Measurements from ENCODE around the gene NOTCH4. TPM values are rescaled to one million over a fixed set of nuclear protein-coding genes. Genes with fewer than 3 reads are reported as not detected.
A peak's percentile ranks its signal among the peaks of the same experiment; 100 is the strongest.

Gene NOTCH4
- total and polyA plus RNA-seq, 3 donors from 2014 or later: 12.4 to 26.9 (median 15.2) TPM

DNA sequence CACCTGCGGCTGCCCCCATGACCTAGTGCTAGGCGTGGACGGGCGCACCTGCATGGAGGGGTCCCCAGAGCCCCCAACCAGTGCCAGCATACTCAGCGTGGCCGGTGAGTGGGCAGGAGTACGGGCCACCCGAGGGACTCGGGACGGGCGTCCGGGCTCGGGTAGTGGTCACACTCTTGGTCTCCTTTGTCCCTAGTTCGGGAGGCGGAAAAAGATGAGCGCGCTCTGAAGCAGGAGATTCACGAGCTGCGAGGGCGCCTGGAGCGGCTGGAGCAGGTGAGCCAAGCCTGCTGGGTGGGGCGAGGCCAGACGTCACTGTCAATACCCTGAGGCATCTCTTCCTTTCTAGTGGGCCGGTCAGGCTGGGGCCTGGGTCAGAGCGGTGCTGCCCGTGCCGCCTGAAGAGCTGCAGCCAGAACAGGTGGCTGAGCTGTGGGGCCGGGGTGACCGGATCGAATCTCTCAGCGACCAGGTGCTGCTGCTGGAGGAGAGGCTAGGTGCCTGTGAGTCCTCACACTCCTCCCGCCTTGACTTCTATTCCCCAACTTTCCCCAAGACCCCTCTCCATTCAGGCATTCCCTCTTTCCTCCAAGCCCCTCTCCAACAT lies 56.6 kb downstream of the NOTCH4 start:
- TF ChIP-seq, protein P1, sequence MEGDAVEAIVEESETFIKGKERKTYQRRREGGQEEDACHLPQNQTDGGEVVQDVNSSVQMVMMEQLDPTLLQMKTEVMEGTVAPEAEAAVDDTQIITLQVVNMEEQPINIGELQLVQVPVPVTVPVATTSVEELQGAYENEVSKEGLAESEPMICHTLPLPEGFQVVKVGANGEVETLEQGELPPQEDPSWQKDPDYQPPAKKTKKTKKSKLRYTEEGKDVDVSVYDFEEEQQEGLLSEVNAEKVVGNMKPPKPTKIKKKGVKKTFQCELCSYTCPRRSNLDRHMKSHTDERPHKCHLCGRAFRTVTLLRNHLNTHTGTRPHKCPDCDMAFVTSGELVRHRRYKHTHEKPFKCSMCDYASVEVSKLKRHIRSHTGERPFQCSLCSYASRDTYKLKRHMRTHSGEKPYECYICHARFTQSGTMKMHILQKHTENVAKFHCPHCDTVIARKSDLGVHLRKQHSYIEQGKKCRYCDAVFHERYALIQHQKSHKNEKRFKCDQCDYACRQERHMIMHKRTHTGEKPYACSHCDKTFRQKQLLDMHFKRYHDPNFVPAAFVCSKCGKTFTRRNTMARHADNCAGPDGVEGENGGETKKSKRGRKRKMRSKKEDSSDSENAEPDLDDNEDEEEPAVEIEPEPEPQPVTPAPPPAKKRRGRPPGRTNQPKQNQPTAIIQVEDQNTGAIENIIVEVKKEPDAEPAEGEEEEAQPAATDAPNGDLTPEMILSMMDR (IDR thresholded peaks at IDR 0.05): no peak
- no peak for TF ChIP-seq POLR2A (IDR thresholded peaks at IDR 0.05)
- WGBS, 2 donors: 84 to 85% methylated on average over 30 to 32 of the region's 32 CpGs
- peak overlapping the region; percentile 40 to 41 for H3K27ac ChIP-seq
- DNase-seq: no peak
- no peaks in the 10 kb centered on the region for H3K36me3 ChIP-seq (ENCODE audit: low read depth, missing control alignments)
- intact Hi-C loops (cut with DNase I; ENCODE audit: low total_unique reads): no loop called here
- no peaks in the 10 kb centered on the region for H3K27me3 ChIP-seq
- no peak overlapping the region for H3K4me3 ChIP-seq
- peaks cover 11% of the 10 kb centered on the region for H3K4me1 ChIP-seq
- H3K9me3 ChIP-seq: no peaks in the 10 kb centered on the region

DNA sequence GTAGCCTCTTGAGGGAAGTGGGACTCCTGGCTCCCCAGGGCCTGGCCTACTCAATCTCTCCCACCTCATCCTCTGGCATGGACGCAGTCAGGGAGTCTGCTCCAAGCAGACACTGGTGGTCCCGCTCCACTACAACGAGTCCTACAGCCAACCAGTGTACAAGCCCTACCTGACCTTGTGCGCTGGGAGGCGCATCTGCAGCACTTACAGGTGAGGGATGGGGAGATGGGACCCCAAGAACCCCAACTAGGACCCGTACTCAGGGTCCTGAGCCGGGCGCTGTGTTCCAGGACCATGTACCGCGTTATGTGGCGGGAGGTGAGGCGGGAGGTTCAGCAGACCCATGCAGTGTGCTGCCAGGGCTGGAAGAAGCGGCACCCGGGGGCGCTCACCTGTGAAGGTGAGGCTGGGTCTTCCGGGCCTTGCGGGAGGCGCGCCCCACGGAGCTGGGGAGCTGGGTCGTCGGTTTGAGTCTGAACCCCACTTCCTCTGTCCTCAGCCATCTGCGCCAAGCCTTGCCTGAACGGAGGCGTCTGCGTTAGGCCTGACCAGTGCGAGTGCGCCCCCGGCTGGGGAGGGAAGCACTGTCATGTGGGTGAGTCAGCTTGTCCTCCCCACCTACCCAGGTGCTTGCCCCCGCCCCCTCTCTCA lies 57.3 kb downstream of the NOTCH4 start:
- H3K4me1 ChIP-seq: peaks cover 11% of the 10 kb centered on the region
- no peaks in the 10 kb centered on the region for H3K27me3 ChIP-seq
- peak overlapping the region in 1 of 2 donors; percentile 41 for H3K27ac ChIP-seq
- 74 to 90% methylated on average over 17 to 30 of the region's 30 CpGs for WGBS, 2 donors
- no peak overlapping the region for H3K4me3 ChIP-seq
- no peaks in the 10 kb centered on the region for H3K9me3 ChIP-seq
- H3K36me3 ChIP-seq (ENCODE audit: low read depth, missing control alignments): no peaks in the 10 kb centered on the region
- DNase-seq: no peak
- intact Hi-C loops (cut with DNase I; ENCODE audit: low total_unique reads): no loop called here
- no peak for TF ChIP-seq POLR2A (IDR thresholded peaks at IDR 0.05)
- TF ChIP-seq, protein P1 (IDR thresholded peaks at IDR 0.05): no peak

DNA sequence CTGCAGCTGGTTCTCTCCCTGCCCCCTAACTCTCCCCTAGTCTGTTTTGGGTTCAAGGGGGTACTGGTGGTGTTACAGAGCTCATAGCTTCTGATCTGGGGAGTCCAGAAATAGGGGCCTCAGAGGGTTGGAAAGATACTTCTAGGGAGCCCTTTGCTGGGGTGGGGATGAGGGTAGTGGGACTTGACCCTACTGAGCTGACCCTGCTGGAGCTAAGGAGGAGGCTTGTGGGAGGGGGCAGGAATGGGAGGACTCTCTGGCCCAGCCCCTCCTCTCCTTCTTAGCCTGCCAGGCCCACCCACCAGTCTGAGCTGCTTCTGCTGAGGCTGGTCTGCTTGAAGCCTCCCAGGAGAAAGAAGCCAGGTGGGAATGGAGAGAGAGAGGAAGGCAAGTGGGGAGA lies 59.6 kb downstream of the NOTCH4 start, which contains the start of gene EGFL8:
EGFL8 (plus strand) TSS at position 301 of the 400 bp plus-strand sequence. CDS start 1,571 bp downstream, outside the sequence.
- H3K27me3 ChIP-seq: no peaks in the 10 kb centered on the region
- no peaks in the 10 kb centered on the region for H3K36me3 ChIP-seq (ENCODE audit: low read depth, missing control alignments)
- H3K9me3 ChIP-seq: no peaks in the 10 kb centered on the region
- peak within 1 kb of the TSS in 1 of 2 donors; percentile 36 for H3K27ac ChIP-seq
- intact Hi-C loops (cut with DNase I; ENCODE audit: low total_unique reads): no loop called here
- H3K4me3 ChIP-seq: no peak within 1 kb of the TSS
- TF ChIP-seq POLR2A (IDR thresholded peaks at IDR 0.05): no peak
- TF ChIP-seq, protein P1 (IDR thresholded peaks at IDR 0.05): no peak
- DNase-seq: no peak
- H3K4me1 ChIP-seq: peaks cover 8% of the 10 kb centered on the region

DNA sequence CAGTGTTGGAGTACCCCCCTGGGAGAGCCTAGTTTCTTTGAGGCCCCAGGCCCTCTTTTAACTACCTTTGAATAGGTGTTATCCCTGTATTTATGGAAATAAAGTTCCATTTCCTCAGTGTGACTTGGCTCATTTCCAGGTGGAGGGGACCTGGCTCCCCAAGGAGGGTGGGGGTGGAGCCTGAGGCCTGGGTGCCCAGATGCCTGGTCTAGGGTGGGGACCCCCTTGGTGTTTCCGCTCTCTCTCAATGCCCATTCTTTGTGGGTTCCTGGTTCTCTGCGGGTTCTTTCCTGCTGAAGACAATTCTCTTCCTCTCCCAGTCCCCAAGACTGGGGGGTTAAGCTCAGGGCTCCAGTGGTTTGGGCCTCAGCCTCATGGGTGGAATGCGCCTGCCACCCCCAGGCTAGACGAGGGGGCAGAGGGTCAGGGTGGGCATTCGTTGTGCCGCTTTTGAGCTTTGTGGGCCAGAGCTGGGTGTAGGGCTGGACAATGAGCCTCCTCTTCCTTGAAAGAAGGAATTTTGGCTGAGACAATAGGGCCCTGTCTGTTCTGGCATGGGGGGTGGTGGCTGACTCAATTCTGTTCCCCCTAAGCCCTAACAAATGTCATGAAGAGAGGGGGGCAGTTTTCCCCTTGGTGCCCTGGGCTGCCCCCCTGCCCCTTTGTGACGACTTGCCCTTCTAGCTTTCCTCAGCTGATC lies 60.2 kb downstream of the NOTCH4 start:
- intact Hi-C loops (cut with DNase I; ENCODE audit: low total_unique reads): no loop called here
- no peak for TF ChIP-seq POLR2A (IDR thresholded peaks at IDR 0.05)
- TF ChIP-seq, protein P1 (IDR thresholded peaks at IDR 0.05): no peak

More for the DNA sequence above, 60.2 kb downstream of the NOTCH4 start:
- no peaks in the 10 kb centered on the region for H3K9me3 ChIP-seq
- H3K36me3 ChIP-seq (ENCODE audit: low read depth, missing control alignments): no peaks in the 10 kb centered on the region
- peaks cover 6% of the 10 kb centered on the region for H3K4me1 ChIP-seq
- H3K4me3 ChIP-seq: no peak overlapping the region
- WGBS, 2 donors: 78 to 82% methylated on average over 7 of the region's 7 CpGs
- peak overlapping the region in 1 of 2 donors; percentile 36 for H3K27ac ChIP-seq
- DNase-seq: no peak
- H3K27me3 ChIP-seq: no peaks in the 10 kb centered on the region

Measured in testis (tissue), 3 donors.